ENCODE measurements around the gene PCNA. TPM values are rescaled to one million over a fixed set of nuclear protein-coding genes. Genes with fewer than 3 reads are reported as not detected.

PCNA gene
- total and polyA plus RNA-seq, 9 of the 15 experiments (the other 6 are each of a cell fraction or from before 2014, with no cell fraction given) = 213 to 390 (median 291) TPM

DNA sequence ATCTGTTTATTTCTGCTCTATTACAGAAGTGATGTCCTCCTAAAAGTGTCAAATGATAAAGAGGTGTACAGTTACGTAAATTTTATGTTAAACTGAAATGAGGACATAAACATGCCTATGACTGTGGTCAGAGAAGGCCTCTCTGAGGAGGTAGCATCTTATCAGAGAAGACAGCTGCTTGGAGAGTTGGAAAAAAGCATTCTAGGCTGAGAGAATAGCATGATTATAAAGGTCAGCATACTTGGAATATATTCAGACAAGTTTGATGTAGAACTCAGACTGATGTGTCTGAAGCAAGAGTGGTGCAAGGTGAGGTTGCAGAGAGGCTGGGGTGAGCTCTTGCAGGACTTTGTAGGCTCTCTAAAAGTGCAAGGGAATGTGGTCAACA lies 3.1 kb upstream of the PCNA start:
- no peak overlapping the region for H3K4me3 ChIP-seq
- no peak overlapping the region for H3K9ac ChIP-seq (ENCODE audit: insufficient read depth in 1 of 2, low read depth in 2 of 2, low read length in 2 of 2)
- peak overlapping the region; percentile 16; the same call in 1 of the 2 replicates for H3K4me2 ChIP-seq (ENCODE audit: insufficient read depth, low read length)
- H3K27me3 ChIP-seq (ENCODE audit: control insufficient read depth in 2 of 2, insufficient read depth in 2 of 2, low read length in 2 of 2) = no peaks in the 10 kb centered on the region
- peaks cover 14% of the 10 kb centered on the region for H4K20me1 ChIP-seq (replicated peaks; ENCODE audit: control insufficient read depth, insufficient read depth, low read length)
- peaks cover 10% of the 10 kb centered on the region for H3K36me3 ChIP-seq (ENCODE audit: control insufficient read depth, insufficient read depth, low read length)
- no peak overlapping the region for H2AFZ ChIP-seq (ENCODE audit: low read depth, low read length)
- in situ Hi-C loops (cut with MboI) (no loop called here), intact Hi-C loops (cut with micrococcal nuclease) (loop anchor here (10.0 kb wide), 1 partner anchor 322 kb away; no protein-coding TSS in a partner anchor)
- H3K9me1 ChIP-seq (ENCODE audit: control insufficient read depth, insufficient read depth, low read length) = no peaks in the 10 kb centered on the region
- H3K27ac ChIP-seq (ENCODE audit: extremely low read depth, low read depth, low read length) = peak overlapping the region; percentile 52; the same call in 2 of the 3 replicates
- H3K79me2 ChIP-seq (ENCODE audit: control insufficient read depth, insufficient read depth, low read length) = peaks cover 43% of the 10 kb centered on the region
- WGBS (ENCODE audit: insufficient coverage, low coverage, missing lambda C conversion rate) = 0% methylated on average over 1 of the region's 1 CpG
- POLR2A ChIA-PET = interaction anchor here (0.5 to 1.2 kb wide), 4 partner anchors 8 to 1048 kb away, joined by 3 to 4 read pairs (median 4); no protein-coding TSS in a partner anchor
- H3K4me1 ChIP-seq (replicated peaks in 1 of 2; ENCODE audit: control insufficient read depth in 2 of 2, insufficient read depth in 2 of 2, low read length in 2 of 2) = peaks cover 10 to 18% of the 10 kb centered on the region in 2 experiments; a peak in 4 of 5 replicates
- DNase-seq (ENCODE audit: extremely low read depth in 1 of 4, low spot score in 3 of 4) = peak in 2 of 4 experiments; percentile 33 to 69
- peak; percentile 86 for FAIRE-seq
- no TSS peak for BruUV-seq (replicated peaks)
- CTCF ChIA-PET (ENCODE audit: low intra/inter-chr PET ratio) = no interaction called here
- ATAC-seq = no peak
- H3K9me3 ChIP-seq (replicated peaks; ENCODE audit: control insufficient read depth, insufficient read depth, low read depth, low read length) = no peaks in the 10 kb centered on the region
- TF ChIP-seq ZNF584 (CRISPR knock-in tag; IDR thresholded peaks at IDR 0.05; ENCODE audit: low read depth) (no peak), MCM5 (IDR thresholded peaks at IDR 0.05; ENCODE audit: low read depth) (no peak), ZBED1 (IDR thresholded peaks at IDR 0.05) (no peak), TCF3 (CRISPR knock-in tag; IDR thresholded peaks at IDR 0.05) (peak; percentile 90), ILK (tag; IDR thresholded peaks at IDR 0.05; ENCODE audit: borderline replicate concordance, low read depth) (no peak), GABPB1 (CRISPR knock-in tag; IDR thresholded peaks at IDR 0.05) (no peak), ZNF184 (CRISPR knock-in tag; IDR thresholded peaks at IDR 0.05) (no peak), ZNF785 (CRISPR knock-in tag; IDR thresholded peaks at IDR 0.05) (no peak), ZNF146 (CRISPR knock-in tag; IDR thresholded peaks at IDR 0.05; ENCODE audit: unreplicated experiment) (no peak), PHF8 (IDR thresholded peaks at IDR 0.05; ENCODE audit: borderline replicate concordance, low read length) (no peak), ZEB2 (IDR thresholded peaks at IDR 0.05) (no peak), PRMT5 (CRISPR knock-in tag; IDR thresholded peaks at IDR 0.05) (no peak), TEAD4 (IDR thresholded peaks at IDR 0.05; ENCODE audit: low read length) (peak; percentile 81), TEAD4 (CRISPR knock-in tag; IDR thresholded peaks at IDR 0.05; ENCODE audit: borderline replicate concordance) (no peak), ZNF212 (CRISPR knock-in tag; IDR thresholded peaks at IDR 0.05) (no peak), RFX1 (IDR thresholded peaks at IDR 0.05) (no peak), CHD2 (IDR thresholded peaks at IDR 0.05; ENCODE audit: low read depth, low read length) (no peak), STAG1 (CRISPR knock-in tag; IDR thresholded peaks at IDR 0.05; ENCODE audit: borderline replicate concordance) (no peak), CAMTA2 (CRISPR knock-in tag; conservative IDR thresholded peaks at IDR 0.05) (no peak), ZKSCAN8 (CRISPR knock-in tag; IDR thresholded peaks at IDR 0.05) (no peak), CEBPB (tag; IDR thresholded peaks at IDR 0.05) (peak; percentile 32; the same call in 1 of the 2 replicates)
- TF ChIP-seq, protein P1, sequence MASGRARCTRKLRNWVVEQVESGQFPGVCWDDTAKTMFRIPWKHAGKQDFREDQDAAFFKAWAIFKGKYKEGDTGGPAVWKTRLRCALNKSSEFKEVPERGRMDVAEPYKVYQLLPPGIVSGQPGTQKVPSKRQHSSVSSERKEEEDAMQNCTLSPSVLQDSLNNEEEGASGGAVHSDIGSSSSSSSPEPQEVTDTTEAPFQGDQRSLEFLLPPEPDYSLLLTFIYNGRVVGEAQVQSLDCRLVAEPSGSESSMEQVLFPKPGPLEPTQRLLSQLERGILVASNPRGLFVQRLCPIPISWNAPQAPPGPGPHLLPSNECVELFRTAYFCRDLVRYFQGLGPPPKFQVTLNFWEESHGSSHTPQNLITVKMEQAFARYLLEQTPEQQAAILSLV (tag; IDR thresholded peaks at IDR 0.05) = no peak
- TF ChIP-seq, protein P2, sequence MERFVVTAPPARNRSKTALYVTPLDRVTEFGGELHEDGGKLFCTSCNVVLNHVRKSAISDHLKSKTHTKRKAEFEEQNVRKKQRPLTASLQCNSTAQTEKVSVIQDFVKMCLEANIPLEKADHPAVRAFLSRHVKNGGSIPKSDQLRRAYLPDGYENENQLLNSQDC (CRISPR knock-in tag; IDR thresholded peaks at IDR 0.05) = no peak
- TF ChIP-seq, protein P3, sequence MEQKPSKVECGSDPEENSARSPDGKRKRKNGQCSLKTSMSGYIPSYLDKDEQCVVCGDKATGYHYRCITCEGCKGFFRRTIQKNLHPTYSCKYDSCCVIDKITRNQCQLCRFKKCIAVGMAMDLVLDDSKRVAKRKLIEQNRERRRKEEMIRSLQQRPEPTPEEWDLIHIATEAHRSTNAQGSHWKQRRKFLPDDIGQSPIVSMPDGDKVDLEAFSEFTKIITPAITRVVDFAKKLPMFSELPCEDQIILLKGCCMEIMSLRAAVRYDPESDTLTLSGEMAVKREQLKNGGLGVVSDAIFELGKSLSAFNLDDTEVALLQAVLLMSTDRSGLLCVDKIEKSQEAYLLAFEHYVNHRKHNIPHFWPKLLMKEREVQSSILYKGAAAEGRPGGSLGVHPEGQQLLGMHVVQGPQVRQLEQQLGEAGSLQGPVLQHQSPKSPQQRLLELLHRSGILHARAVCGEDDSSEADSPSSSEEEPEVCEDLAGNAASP (IDR thresholded peaks at IDR 0.05) = no peak

Measured in K562 (cell line).